A549 (cell line): ENCODE data around the gene WNT6.

Experiments
- CBX2 ChIP-seq: fragments of 200-600 bp; sonication (generic); IDR thresholded peaks from 2 replicates; pipeline ENCODE4 v1.6.1; 2016; ENCODE audit warnings: low read depth, mild to moderate bottlenecking, borderline replicate concordance
- CBX8 ChIP-seq: fragments of 200-600 bp; sonication (generic); IDR thresholded peaks from 2 replicates; pipeline ENCODE4 v1.6.1; 2016
- CEBPB ChIP-seq, 2 experiments: fragments of >200 bp in 1 of 2; sonication (Bioruptor Twin) in 1 of 2; formaldehyde crosslinking in 1 of 2; IDR thresholded peaks; 2 replicates each; pipeline ENCODE4 v1.6.1; 2012 to 2016
- CTCF ChIP-seq: fragments of >200 bp; sonication (Bioruptor Twin); formaldehyde crosslinking; IDR thresholded peaks from 3 replicates; pipeline ENCODE4 v1.5.1; 2016
- EP300 ChIP-seq, 2 experiments: fragments of >200 bp; sonication (Bioruptor Twin); formaldehyde crosslinking; IDR thresholded peaks; 2 replicates in 1 of 2; 3 replicates in 1 of 2; pipeline ENCODE4 v1.6.1; 2016 to 2017
- HOXA7 ChIP-seq: fragments of 250-450 bp; sonication (Bioruptor Pico); IDR thresholded peaks from 2 replicates; pipeline ENCODE4 v1.5.0; 2020; ENCODE audit warnings: mild to moderate bottlenecking, moderate library complexity
- MYC ChIP-seq: IDR thresholded peaks from 2 replicates; pipeline ENCODE4 v1.6.1; 2012; ENCODE audit warnings: mild to moderate bottlenecking, inconsistent platforms, low read length, improper control_type of control experiment, borderline replicate concordance
- NFE2L2 ChIP-seq: fragments of 150-350 bp; conservative IDR thresholded peaks from 2 replicates; pipeline ENCODE4 v1.6.1; 2014; ENCODE audit warnings: low read length
- POLR2A ChIP-seq: IDR thresholded peaks from 2 replicates; pipeline ENCODE4 v1.6.1; 2012; ENCODE audit warnings: mild to moderate bottlenecking, low read length
- POLR2AphosphoS2 ChIP-seq: conservative IDR thresholded peaks from 2 replicates; pipeline ENCODE4 v1.6.1; 2012; ENCODE audit warnings: low read length, improper control_type of control experiment, inconsistent platforms
- RAD21 ChIP-seq, 2 experiments: fragments of >200 bp in 1 of 2; sonication (Bioruptor Twin) in 1 of 2; formaldehyde crosslinking in 1 of 2; IDR thresholded peaks in 1 of 2; conservative IDR thresholded peaks in 1 of 2; 2 replicates in 1 of 2; 3 replicates in 1 of 2; pipeline ENCODE4 v1.6.1; 2012 to 2018; ENCODE audit warnings: inconsistent platforms in 1 of 2
- REST ChIP-seq: fragments of 200-600 bp; sonication (generic); IDR thresholded peaks from 2 replicates; pipeline ENCODE4 v1.6.1; 2016; ENCODE audit warnings: antibody characterized with exemption, mild to moderate bottlenecking, moderate library complexity
- USF2 ChIP-seq: fragments of 450-650 bp; IDR thresholded peaks from 2 replicates; pipeline ENCODE4 v1.6.1; 2014; ENCODE audit warnings: antibody characterized with exemption
- ZFP36 ChIP-seq: fragments of 450-650 bp; IDR thresholded peaks from 2 replicates; pipeline ENCODE4 v1.6.1; 2014; ENCODE audit warnings: borderline replicate concordance; ENCODE audit not compliant: partially characterized antibody

GRCh38 chr2:218811382-218811781 is 48.2 kb upstream of the WNT6 start:
- TF ChIP-seq CTCF: no peak
- TF ChIP-seq CBX8: no peak
- no peak for TF ChIP-seq REST
- TF ChIP-seq HOXA7: no peak
- TF ChIP-seq MYC: no peak
- no peak for TF ChIP-seq POLR2A
- no peak for TF ChIP-seq USF2
- no peak for TF ChIP-seq ZFP36
- no peak for TF ChIP-seq CBX2
- TF ChIP-seq RAD21 (conservative IDR thresholded peaks at IDR 0.05 in 1 of 2, IDR thresholded peaks at IDR 0.05 in 1 of 2): no peak
- no peak for TF ChIP-seq NFE2L2
- TF ChIP-seq EP300 (IDR thresholded peaks at IDR 0.05): no peak
- no peak for TF ChIP-seq POLR2AphosphoS2
- no peak for TF ChIP-seq CEBPB (IDR thresholded peaks at IDR 0.05)
